ENCODE results near the gene ZACN.

The ZACN gene

GRCh38 chr17:76131051-76131691, 52.2 kb downstream of the ZACN start:
- no peak for DNase-seq (ENCODE audit: low read depth in 1 of 2, low spot score in 1 of 2)

GRCh38 chr17:76131692-76132573, 53.0 kb downstream of the ZACN start:
- no peak for DNase-seq (ENCODE audit: low read depth in 1 of 2, low spot score in 1 of 2)

Data from stimulated activated CD4-positive, alpha-beta T cell treated with anti-CD3 and anti-CD28 coated beads, Interleukin-15, amount 100 ng/mL, for 1 hour (primary cell).